Chondrocyte (in vitro differentiated cells): Measurements from ENCODE around the gene SNPH. TPM values are rescaled to one million over a fixed set of nuclear protein-coding genes. Genes with fewer than 3 reads are reported as not detected.

Experiments used
- DNase-seq: peaks from one replicate; pipeline ENCODE4 v3.0.0; 2021; ENCODE audit warnings: mixed read lengths, low spot score
- H3K27ac Mint-ChIP-seq: one replicate; pipeline ENCODE4 v1.8.0; 2021; ENCODE audit warnings: mild to moderate bottlenecking, moderate library complexity, mixed read lengths; ENCODE audit not compliant: unreplicated experiment
- H3K27me3 Mint-ChIP-seq: 2 replicates; pipeline ENCODE4 v1.8.0; 2021; ENCODE audit warnings: low read depth, mixed read lengths
- H3K36me3 Mint-ChIP-seq: 2 replicates; pipeline ENCODE4 v1.8.0; 2021; ENCODE audit warnings: low read depth, mixed read lengths
- H3K4me1 Mint-ChIP-seq: 2 replicates; pipeline ENCODE4 v1.8.0; 2021; ENCODE audit warnings: low read depth, mild to moderate bottlenecking, mixed read lengths
- H3K4me3 Mint-ChIP-seq: one replicate; pipeline ENCODE4 v1.8.0; 2021; ENCODE audit warnings: mild to moderate bottlenecking, moderate library complexity, mixed read lengths; ENCODE audit not compliant: unreplicated experiment
- H3K9me3 Mint-ChIP-seq: 2 replicates; pipeline ENCODE4 v1.8.0; 2021; ENCODE audit warnings: low read depth, mixed read lengths
- total RNA-seq: library from RNA; stranded (reverse); gene quantifications from 3 replicates; pipeline ENCODE4 v1.2.1, GENCODE V29; 2021
- TF ChIP-seq, protein P1 (sequence below): fragments of 200-600 bp; sonication (generic); IDR thresholded peaks from 2 replicates; pipeline ENCODE4 v1.5.0; 2021; ENCODE audit warnings: antibody characterized with exemption, mild to moderate bottlenecking, moderate library complexity

The SNPH gene
- total RNA-seq, 1 donor from 2014 or later, result 12.8 TPM

DNA sequence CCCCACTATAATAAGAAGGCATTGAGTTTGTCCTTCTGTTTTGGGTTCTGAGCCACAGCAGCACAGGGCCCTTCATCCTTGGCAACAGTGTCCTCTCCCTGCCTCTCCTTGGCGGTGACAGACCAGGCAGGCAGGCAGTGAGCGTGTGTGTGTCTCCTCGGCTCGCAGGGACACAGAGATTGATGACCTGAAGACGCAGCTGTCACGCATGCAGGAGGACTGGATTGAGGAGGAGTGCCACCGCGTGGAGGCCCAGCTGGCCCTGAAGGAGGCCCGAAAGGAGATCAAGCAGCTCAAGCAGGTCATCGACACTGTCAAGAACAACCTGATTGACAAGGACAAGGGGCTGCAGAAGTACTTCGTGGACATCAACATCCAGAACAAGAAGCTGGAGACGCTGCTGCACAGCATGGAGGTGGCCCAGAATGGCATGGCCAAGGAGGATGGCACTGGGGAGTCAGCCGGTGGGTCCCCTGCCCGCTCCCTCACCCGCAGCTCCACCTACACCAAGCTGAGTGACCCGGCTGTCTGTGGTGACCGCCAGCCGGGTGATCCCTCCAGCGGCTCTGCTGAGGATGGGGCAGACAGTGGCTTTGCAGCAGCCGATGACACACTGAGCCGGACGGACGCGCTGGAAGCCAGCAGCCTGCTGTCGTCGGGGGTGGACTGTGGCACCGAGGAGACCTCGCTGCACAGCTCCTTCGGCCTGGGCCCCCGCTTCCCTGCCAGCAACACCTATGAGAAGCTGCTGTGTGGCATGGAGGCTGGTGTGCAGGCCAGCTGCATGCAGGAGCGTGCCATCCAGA lies 38.8 kb downstream of the SNPH start:
- DNase-seq, result peak; percentile 93
- no peaks in the 10 kb centered on the region for H3K27me3 Mint-ChIP-seq
- TF ChIP-seq, protein P1, sequence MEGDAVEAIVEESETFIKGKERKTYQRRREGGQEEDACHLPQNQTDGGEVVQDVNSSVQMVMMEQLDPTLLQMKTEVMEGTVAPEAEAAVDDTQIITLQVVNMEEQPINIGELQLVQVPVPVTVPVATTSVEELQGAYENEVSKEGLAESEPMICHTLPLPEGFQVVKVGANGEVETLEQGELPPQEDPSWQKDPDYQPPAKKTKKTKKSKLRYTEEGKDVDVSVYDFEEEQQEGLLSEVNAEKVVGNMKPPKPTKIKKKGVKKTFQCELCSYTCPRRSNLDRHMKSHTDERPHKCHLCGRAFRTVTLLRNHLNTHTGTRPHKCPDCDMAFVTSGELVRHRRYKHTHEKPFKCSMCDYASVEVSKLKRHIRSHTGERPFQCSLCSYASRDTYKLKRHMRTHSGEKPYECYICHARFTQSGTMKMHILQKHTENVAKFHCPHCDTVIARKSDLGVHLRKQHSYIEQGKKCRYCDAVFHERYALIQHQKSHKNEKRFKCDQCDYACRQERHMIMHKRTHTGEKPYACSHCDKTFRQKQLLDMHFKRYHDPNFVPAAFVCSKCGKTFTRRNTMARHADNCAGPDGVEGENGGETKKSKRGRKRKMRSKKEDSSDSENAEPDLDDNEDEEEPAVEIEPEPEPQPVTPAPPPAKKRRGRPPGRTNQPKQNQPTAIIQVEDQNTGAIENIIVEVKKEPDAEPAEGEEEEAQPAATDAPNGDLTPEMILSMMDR, result no peak
- H3K36me3 Mint-ChIP-seq, result peaks cover 8% of the 10 kb centered on the region
- no peaks in the 10 kb centered on the region for H3K9me3 Mint-ChIP-seq
- no peaks in the 10 kb centered on the region for H3K4me1 Mint-ChIP-seq
- H3K27ac Mint-ChIP-seq, result no peak overlapping the region
- H3K4me3 Mint-ChIP-seq, result no peak overlapping the region

DNA sequence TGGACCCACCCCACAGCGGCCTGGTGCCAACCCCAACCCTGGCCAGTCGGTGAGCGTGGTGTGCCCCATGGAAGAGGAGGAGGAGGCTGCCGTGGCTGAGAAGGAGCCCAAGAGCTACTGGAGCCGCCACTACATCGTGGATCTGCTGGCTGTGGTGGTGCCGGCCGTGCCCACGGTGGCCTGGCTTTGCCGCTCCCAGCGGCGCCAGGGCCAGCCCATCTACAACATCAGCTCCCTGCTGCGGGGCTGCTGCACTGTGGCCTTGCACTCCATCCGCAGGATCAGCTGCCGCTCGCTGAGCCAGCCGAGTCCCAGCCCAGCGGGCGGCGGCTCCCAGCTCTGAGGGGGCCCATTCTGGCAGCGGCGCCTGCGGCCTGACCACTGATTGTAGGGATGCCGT lies 39.6 kb downstream of the SNPH start:
- Mint-ChIP-seq H3K4me3 (no peak overlapping the region), H3K4me1 (no peaks in the 10 kb centered on the region), H3K27ac (no peak overlapping the region), H3K9me3 (no peaks in the 10 kb centered on the region), H3K27me3 (no peaks in the 10 kb centered on the region), H3K36me3 (peaks cover 8% of the 10 kb centered on the region)
- TF ChIP-seq, protein P1, result no peak
- DNase-seq, result peak; percentile 77

DNA sequence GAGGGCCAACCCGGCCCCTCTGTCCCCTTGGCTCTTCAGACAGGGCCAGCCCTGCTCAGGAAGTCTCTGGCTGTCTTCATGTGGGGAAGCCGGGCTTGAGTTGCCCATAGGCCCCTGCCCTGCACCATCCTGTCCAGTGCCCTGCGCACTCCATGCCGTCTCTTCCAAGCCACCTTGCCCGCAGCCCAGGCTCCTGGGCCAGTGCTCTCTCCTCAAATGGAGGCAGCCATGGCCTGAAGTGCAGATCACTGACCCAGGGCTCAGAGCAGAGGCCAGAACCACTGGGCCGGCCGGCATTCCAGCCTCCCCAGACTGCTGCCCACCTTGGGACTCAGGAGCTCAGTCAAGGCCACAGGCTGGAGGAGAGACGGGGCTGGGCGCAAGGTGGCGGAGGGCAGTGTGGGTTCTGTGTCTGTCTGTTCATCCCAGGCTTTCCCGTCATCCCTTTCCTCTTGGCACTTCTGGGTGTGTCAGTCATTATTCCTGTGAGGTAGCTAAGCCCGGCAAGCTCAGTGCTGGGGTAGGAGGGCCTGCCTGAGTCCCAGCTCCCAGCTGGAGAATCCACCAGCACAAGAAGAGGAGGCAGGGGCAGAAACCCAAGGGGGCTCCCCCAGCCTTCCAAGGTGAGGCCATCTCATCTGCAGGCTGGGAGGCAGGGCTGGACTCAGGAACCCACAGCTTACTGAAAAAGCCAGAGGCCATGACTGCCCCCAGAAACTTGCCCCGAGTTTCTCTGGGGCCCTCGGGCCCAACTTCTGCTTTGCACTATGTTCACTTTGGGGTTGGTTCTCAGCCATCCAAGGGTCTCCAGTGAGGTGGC lies 40.4 kb downstream of the SNPH start:
- H3K27me3 Mint-ChIP-seq, result no peaks in the 10 kb centered on the region
- TF ChIP-seq, protein P1, result no peak
- DNase-seq, result peak; percentile 78
- H3K9me3 Mint-ChIP-seq, result no peaks in the 10 kb centered on the region
- peaks cover 8% of the 10 kb centered on the region for H3K36me3 Mint-ChIP-seq
- H3K27ac Mint-ChIP-seq, result no peak overlapping the region
- H3K4me3 Mint-ChIP-seq, result no peak overlapping the region
- no peaks in the 10 kb centered on the region for H3K4me1 Mint-ChIP-seq

DNA sequence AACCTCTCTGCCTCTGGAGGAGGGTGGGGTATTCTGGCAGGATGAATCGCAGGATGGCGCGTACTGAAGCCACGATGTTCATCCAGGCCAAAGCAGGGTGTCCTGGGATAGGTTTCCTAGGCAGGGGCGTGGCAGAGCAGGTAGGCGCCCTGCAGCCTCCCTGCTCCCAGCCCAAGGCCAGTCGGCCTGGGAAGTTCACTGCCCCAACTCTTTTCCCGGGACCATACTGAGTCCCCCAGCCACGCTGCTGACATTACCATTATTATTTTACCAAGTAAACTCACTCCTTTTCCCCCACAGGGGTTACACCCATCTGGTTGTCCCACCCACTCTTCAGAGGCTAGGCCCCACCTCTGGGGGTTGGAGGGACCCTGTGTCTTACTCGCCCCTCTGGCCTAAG lies 41.1 kb downstream of the SNPH start:
- H3K4me3 Mint-ChIP-seq, result no peak overlapping the region
- H3K27ac Mint-ChIP-seq, result no peak overlapping the region
- H3K36me3 Mint-ChIP-seq, result peaks cover 8% of the 10 kb centered on the region
- no peaks in the 10 kb centered on the region for H3K9me3 Mint-ChIP-seq
- TF ChIP-seq, protein P1, result no peak
- no peaks in the 10 kb centered on the region for H3K4me1 Mint-ChIP-seq
- H3K27me3 Mint-ChIP-seq, result no peaks in the 10 kb centered on the region
- DNase-seq, result peak; percentile 54

DNA sequence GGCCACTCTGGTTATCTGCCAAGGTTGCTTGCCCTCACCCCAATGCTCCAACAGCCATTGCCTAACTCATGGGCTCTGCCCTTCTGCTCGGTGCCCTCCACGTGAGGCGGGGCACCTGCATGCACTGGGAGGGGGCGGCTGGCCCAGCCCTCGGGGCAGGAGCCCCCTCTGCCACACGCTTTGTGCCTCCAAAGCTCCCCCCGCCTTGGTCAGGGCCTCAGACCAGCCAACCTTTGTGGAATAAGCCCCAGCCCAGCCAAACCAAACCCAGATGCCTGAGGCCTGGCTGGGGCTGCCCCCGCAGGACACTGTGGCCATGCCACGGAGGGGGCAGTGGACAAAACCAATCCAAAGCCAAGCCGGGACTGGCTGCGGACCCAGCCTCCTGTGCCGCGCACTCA lies 41.5 kb downstream of the SNPH start:
- Mint-ChIP-seq H3K36me3 (peaks cover 8% of the 10 kb centered on the region), H3K9me3 (no peaks in the 10 kb centered on the region), H3K27ac (no peak overlapping the region), H3K27me3 (no peaks in the 10 kb centered on the region), H3K4me1 (no peaks in the 10 kb centered on the region), H3K4me3 (no peak overlapping the region)
- TF ChIP-seq, protein P1, result no peak
- DNase-seq, result peak; percentile 73
